Osteoblast (primary cell): ENCODE results near the gene EP300. TPM values are rescaled to one million over a fixed set of nuclear protein-coding genes. Genes with fewer than 3 reads are reported as not detected.
"Not testable (repeated sequence)": the region's sequence is repeated elsewhere in the genome, so short reads cannot be mapped to it uniquely, and the experiment has no call there.

Source experiments
- DNase-seq: peaks from one replicate; pipeline ENCODE4 v3.0.0; 2011; ENCODE audit warnings: low spot score, mixed read lengths; ENCODE audit not compliant: insufficient read length; ENCODE audit errors: missing footprints
- H2AFZ ChIP-seq: 2 replicates; pipeline ENCODE4 v1.6.0; 2011; ENCODE audit warnings: mild to moderate bottlenecking, low read length
- H3K27ac ChIP-seq: 2 replicates; pipeline ENCODE4 v1.5.1; 2011; ENCODE audit warnings: mild to moderate bottlenecking, low read depth, low read length, moderate library complexity
- H3K27me3 ChIP-seq: 2 replicates; pipeline ENCODE4 v1.6.0; 2012; ENCODE audit warnings: mild to moderate bottlenecking, control low read depth, inconsistent platforms, low read length, moderate library complexity; ENCODE audit not compliant: insufficient read depth
- H3K36me3 ChIP-seq: 2 replicates; pipeline ENCODE4 v1.5.1; 2011; ENCODE audit warnings: mild to moderate bottlenecking, low read length, control low read depth, moderate library complexity; ENCODE audit not compliant: insufficient read depth
- H3K4me1 ChIP-seq: 2 replicates; pipeline ENCODE4 v1.5.1; 2011; ENCODE audit warnings: mild to moderate bottlenecking, low read length, control low read depth, moderate library complexity; ENCODE audit not compliant: insufficient read depth
- H3K4me2 ChIP-seq: 2 replicates; pipeline ENCODE4 v1.6.0; 2011; ENCODE audit warnings: mild to moderate bottlenecking, low read length; ENCODE audit not compliant: insufficient read depth
- H3K4me3 ChIP-seq: fragments of 200-600 bp; sonication (generic); 3 replicates; pipeline ENCODE4 v1.5.1; 2012; ENCODE audit warnings: mild to moderate bottlenecking, low read length, inconsistent platforms; ENCODE audit not compliant: insufficient read depth
- H3K79me2 ChIP-seq: 2 replicates; pipeline ENCODE4 v1.6.0; 2012; ENCODE audit warnings: mild to moderate bottlenecking, low read length, control low read depth, inconsistent platforms; ENCODE audit not compliant: insufficient read depth
- H3K9me3 ChIP-seq: 2 replicates; pipeline ENCODE4 v1.5.1; 2011; ENCODE audit warnings: low read depth, low read length, control low read depth
- H4K20me1 ChIP-seq: 2 replicates; pipeline ENCODE4 v1.6.0; 2012; ENCODE audit warnings: mild to moderate bottlenecking, low read length, control low read depth; ENCODE audit not compliant: insufficient read depth
- CTCF ChIP-seq: IDR thresholded peaks from 2 replicates; pipeline ENCODE4 v1.5.1; 2011; ENCODE audit warnings: mild to moderate bottlenecking, low read depth, low read length, moderate library complexity; ENCODE audit errors: extremely low read depth
- total RNA-seq: library from RNA; depleted of rRNA; stranded (reverse); fragments of >200 nt; gene quantifications from 2 replicates; pipeline ENCODE4 v1.2.3, GENCODE V29; 2012

EP300 gene
- total RNA-seq, 1 donor: 67.7 TPM

DNA sequence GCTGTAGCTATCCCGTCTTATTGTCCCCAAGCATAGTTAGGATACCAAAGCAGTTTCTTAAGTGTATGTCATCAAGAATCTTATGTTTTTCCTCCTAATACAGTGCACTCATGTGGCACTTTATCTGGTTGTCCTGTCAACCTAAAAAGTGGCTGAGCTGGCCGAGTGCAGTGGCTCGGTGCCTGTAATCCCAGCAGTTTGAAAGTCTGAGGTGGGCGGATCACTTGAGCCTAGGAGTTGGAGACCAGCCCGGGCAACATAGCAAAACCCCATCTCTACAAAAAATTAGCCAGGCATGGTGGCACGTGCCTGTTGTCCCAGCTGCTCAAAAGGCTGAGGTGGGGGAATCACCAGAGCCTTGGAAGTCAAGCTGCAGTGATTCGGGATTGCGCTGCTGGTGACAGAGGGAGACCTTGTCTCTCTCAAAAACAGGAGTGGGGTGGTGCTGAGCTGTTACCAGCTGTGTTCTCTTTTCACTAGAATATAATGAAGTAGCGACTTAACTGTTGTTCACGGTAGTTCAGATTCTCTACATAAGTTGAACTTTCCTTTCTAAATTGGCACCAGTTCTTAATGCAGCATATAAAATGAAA lies 48.1 kb downstream of the EP300 start:
- Histone ChIP-seq H3K4me1 (no peaks in the 10 kb centered on the region), H3K27ac (no peak overlapping the region), H3K9me3 (no peaks in the 10 kb centered on the region), H3K79me2 (peaks cover 15% of the 10 kb centered on the region), H3K36me3 (peaks cover 77% of the 10 kb centered on the region), H2AFZ (no peak overlapping the region), H3K4me3 (no peak overlapping the region), H3K27me3 (no peaks in the 10 kb centered on the region), H4K20me1 (peaks cover 7% of the 10 kb centered on the region), H3K4me2 (no peak overlapping the region)
- TF ChIP-seq CTCF: no peak
- DNase-seq: no peak

- H3K27ac ChIP-seq, H3K9me3 ChIP-seq, H3K27me3 ChIP-seq, DNase-seq, H3K4me1 ChIP-seq, H4K20me1 ChIP-seq, H2AFZ ChIP-seq, H3K4me3 ChIP-seq, H3K79me2 ChIP-seq, H3K4me2 ChIP-seq: not testable (repeated sequence)
- peaks cover 68% of the 10 kb centered on the region for H3K36me3 ChIP-seq
Measured at GRCh38 chr22:41145921-41146320, 53.5 kb downstream of the EP300 start.

DNA sequence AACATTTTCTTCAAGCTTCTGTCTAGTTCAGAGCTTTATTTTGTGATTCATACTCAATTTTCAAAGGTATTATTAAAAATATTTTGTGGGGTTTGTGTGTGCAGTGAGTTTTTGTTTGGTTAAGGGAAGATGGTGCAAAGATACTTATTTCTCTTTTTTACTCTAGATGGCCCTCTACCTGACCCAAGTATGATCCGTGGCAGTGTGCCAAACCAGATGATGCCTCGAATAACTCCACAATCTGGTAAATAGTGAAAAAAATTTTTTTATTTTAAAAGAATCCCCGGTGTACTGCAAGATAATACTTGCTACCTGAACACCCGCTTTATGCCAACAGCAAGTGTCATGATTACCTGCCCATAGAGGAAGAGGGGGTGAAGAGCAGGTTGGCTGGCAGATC lies 54.2 kb downstream of the EP300 start:
- H3K27me3 ChIP-seq: no peaks in the 10 kb centered on the region
- peaks cover 68% of the 10 kb centered on the region for H3K36me3 ChIP-seq
- DNase-seq: no peak
- H3K9me3 ChIP-seq: no peaks in the 10 kb centered on the region
- peaks cover 7% of the 10 kb centered on the region for H3K79me2 ChIP-seq
- H3K4me1 ChIP-seq: no peaks in the 10 kb centered on the region
- H3K4me2 ChIP-seq: no peak overlapping the region
- peaks cover 8% of the 10 kb centered on the region for H4K20me1 ChIP-seq
- TF ChIP-seq CTCF: no peak
- H2AFZ ChIP-seq: no peak overlapping the region
- no peak overlapping the region for H3K27ac ChIP-seq
- no peak overlapping the region for H3K4me3 ChIP-seq

- no peak overlapping the region for H3K4me2 ChIP-seq
- H3K4me1 ChIP-seq: no peaks in the 10 kb centered on the region
- peaks cover 8% of the 10 kb centered on the region for H4K20me1 ChIP-seq
- H3K27ac ChIP-seq: no peak overlapping the region
- H3K9me3 ChIP-seq: no peaks in the 10 kb centered on the region
- H3K36me3 ChIP-seq: peaks cover 70% of the 10 kb centered on the region
- H3K27me3 ChIP-seq: no peaks in the 10 kb centered on the region
- H3K4me3 ChIP-seq: no peak overlapping the region
- peaks cover 2% of the 10 kb centered on the region for H3K79me2 ChIP-seq
- no peak overlapping the region for H2AFZ ChIP-seq
- TF ChIP-seq CTCF: no peak
- peak; percentile 30 for DNase-seq
Measured at GRCh38 chr22:41147722-41148121, 55.3 kb downstream of the EP300 start.
